Measurements from ENCODE around the gene IFIT2.

GRCh38 chr10:89283025-89283935 is 18.6 kb upstream of the IFIT2 start:
- TF ChIP-seq CTCF (IDR thresholded peaks at IDR 0.05; ENCODE audit: low read length) (no peak), EZH2 (IDR thresholded peaks at IDR 0.05; ENCODE audit: borderline replicate concordance, low read length) (no peak)
